NCI-H526 (cell line): ENCODE measurements around the gene LIPM.

Experiments used
- DNase-seq, 2 experiments: peaks; one replicate each; lab custom pipeline; 2025; lab: John Stamatoyannopoulos, UW

Gene LIPM

GRCh38 chr10:88800152-88801125 is 2.1 kb upstream of the LIPM start:
- DNase-seq: no peak

- no peak for DNase-seq
These were observed 1.1 kb downstream of the LIPM start for GRCh38 chr10:88803641-88804040.

- DNase-seq: peak in 1 of 2 experiments; percentile 10
These were observed 1.7 kb downstream of the LIPM start for GRCh38 chr10:88804083-88804812.

- DNase-seq: no peak
These were observed 2.8 kb downstream of the LIPM start for GRCh38 chr10:88805361-88805760.

- DNase-seq: no peak
These were observed 3.4 kb downstream of the LIPM start for GRCh38 chr10:88805924-88806323.

GRCh38 chr10:88809621-88810020 is 7.1 kb downstream of the LIPM start:
- no peak for DNase-seq

- DNase-seq: peak; percentile 73 to 82
These were observed 7.8 kb downstream of the LIPM start for GRCh38 chr10:88810196-88810961.

- DNase-seq: no peak
These were observed 10.7 kb downstream of the LIPM start for GRCh38 chr10:88813200-88813599.

GRCh38 chr10:88819290-88819689 is 16.8 kb downstream of the LIPM start:
- no peak for DNase-seq

GRCh38 chr10:88820748-88821401 is 18.3 kb downstream of the LIPM start:
- DNase-seq: no peak

GRCh38 chr10:88826388-88826787 is 23.9 kb downstream of the LIPM start:
- no peak for DNase-seq

GRCh38 chr10:88827671-88828070 is 25.1 kb downstream of the LIPM start:
- DNase-seq: no peak

GRCh38 chr10:88828310-88828709 is 25.8 kb downstream of the LIPM start:
- no peak for DNase-seq

- peak in 1 of 2 experiments; percentile 17 for DNase-seq
These were observed 28.2 kb downstream of the LIPM start for GRCh38 chr10:88830643-88831268.

- DNase-seq: no peak
These were observed 29.2 kb downstream of the LIPM start for GRCh38 chr10:88831709-88832108.

GRCh38 chr10:88832376-88832775 is 29.8 kb downstream of the LIPM start:
- peak; percentile 71 to 76 for DNase-seq

- no peak for DNase-seq
These were observed 30.6 kb downstream of the LIPM start for GRCh38 chr10:88833156-88833555.

- no peak for DNase-seq
These were observed 31.2 kb downstream of the LIPM start for GRCh38 chr10:88833723-88834122.

- peak; percentile 73 to 87 for DNase-seq
These were observed 32.8 kb downstream of the LIPM start for GRCh38 chr10:88835096-88835909.

GRCh38 chr10:88835910-88836221 is 33.3 kb downstream of the LIPM start:
- DNase-seq: no peak
